ENCODE results near the gene PIEZO2. TPM values are rescaled to one million over a fixed set of nuclear protein-coding genes. Genes with fewer than 3 reads are reported as not detected.

The PIEZO2 gene
- polyA plus RNA-seq, 1 donor from 2014 or later: 0.30 TPM

- Histone ChIP-seq H3K9ac (ENCODE audit: low read length) (no peak overlapping the region), H3K27me3 (ENCODE audit: insufficient read depth, low read depth, low read length) (no peaks in the 10 kb centered on the region), H3K4me2 (ENCODE audit: low read length) (no peak overlapping the region), H3K9me2 (ENCODE audit: insufficient read depth, low read length) (no peaks in the 10 kb centered on the region), H3K36me3 (ENCODE audit: insufficient read depth, low read length) (no peaks in the 10 kb centered on the region), H3K79me2 (replicated peaks; ENCODE audit: insufficient read depth, low read length) (no peaks in the 10 kb centered on the region), H3K4me3 (ENCODE audit: low read length) (no peak overlapping the region), H4K20me1 (ENCODE audit: insufficient read depth) (no peaks in the 10 kb centered on the region), H2AFZ (ENCODE audit: low read depth, low read length) (no peak overlapping the region), H3K9me3 (ENCODE audit: low read length) (no peaks in the 10 kb centered on the region), H3F3A (ENCODE audit: insufficient read depth, low read length, poor library complexity, severe bottlenecking) (no peaks in the 10 kb centered on the region), H3K27ac (ENCODE audit: low read length) (no peak overlapping the region)
- TF ChIP-seq POLR2AphosphoS5 (IDR thresholded peaks at IDR 0.05) (no peak), EZH2 (IDR thresholded peaks at IDR 0.05; ENCODE audit: borderline replicate concordance, insufficient read depth, low read length, poor library complexity, severe bottlenecking) (no peak), CTCF (IDR thresholded peaks at IDR 0.05; ENCODE audit: poor library complexity, severe bottlenecking) (no peak), EP300 (conservative IDR thresholded peaks at IDR 0.05; ENCODE audit: poor library complexity, severe bottlenecking) (no peak), TAF1 (IDR thresholded peaks at IDR 0.05; ENCODE audit: low read depth) (no peak), RAD21 (conservative IDR thresholded peaks at IDR 0.05) (no peak), SMC3 (conservative IDR thresholded peaks at IDR 0.05; ENCODE audit: poor library complexity) (no peak), MXI1 (conservative IDR thresholded peaks at IDR 0.05; ENCODE audit: poor library complexity, severe bottlenecking) (no peak)
- TF ChIP-seq, protein P1, sequence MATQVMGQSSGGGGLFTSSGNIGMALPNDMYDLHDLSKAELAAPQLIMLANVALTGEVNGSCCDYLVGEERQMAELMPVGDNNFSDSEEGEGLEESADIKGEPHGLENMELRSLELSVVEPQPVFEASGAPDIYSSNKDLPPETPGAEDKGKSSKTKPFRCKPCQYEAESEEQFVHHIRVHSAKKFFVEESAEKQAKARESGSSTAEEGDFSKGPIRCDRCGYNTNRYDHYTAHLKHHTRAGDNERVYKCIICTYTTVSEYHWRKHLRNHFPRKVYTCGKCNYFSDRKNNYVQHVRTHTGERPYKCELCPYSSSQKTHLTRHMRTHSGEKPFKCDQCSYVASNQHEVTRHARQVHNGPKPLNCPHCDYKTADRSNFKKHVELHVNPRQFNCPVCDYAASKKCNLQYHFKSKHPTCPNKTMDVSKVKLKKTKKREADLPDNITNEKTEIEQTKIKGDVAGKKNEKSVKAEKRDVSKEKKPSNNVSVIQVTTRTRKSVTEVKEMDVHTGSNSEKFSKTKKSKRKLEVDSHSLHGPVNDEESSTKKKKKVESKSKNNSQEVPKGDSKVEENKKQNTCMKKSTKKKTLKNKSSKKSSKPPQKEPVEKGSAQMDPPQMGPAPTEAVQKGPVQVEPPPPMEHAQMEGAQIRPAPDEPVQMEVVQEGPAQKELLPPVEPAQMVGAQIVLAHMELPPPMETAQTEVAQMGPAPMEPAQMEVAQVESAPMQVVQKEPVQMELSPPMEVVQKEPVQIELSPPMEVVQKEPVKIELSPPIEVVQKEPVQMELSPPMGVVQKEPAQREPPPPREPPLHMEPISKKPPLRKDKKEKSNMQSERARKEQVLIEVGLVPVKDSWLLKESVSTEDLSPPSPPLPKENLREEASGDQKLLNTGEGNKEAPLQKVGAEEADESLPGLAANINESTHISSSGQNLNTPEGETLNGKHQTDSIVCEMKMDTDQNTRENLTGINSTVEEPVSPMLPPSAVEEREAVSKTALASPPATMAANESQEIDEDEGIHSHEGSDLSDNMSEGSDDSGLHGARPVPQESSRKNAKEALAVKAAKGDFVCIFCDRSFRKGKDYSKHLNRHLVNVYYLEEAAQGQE (IDR thresholded peaks at IDR 0.05; ENCODE audit: borderline replicate concordance): no peak
These were observed 378.2 kb downstream of the PIEZO2 start for GRCh38 chr18:10771053-10771709.

- no peak overlapping the region for H3K4me2 ChIP-seq (ENCODE audit: low read length)
- no peaks in the 10 kb centered on the region for H3K36me3 ChIP-seq (ENCODE audit: insufficient read depth, low read length)
- H3K27me3 ChIP-seq (ENCODE audit: insufficient read depth, low read depth, low read length): no peaks in the 10 kb centered on the region
- no peaks in the 10 kb centered on the region for H3K79me2 ChIP-seq (replicated peaks; ENCODE audit: insufficient read depth, low read length)
- H4K20me1 ChIP-seq (ENCODE audit: insufficient read depth): no peaks in the 10 kb centered on the region
- H3K9me2 ChIP-seq (ENCODE audit: insufficient read depth, low read length): no peaks in the 10 kb centered on the region
- no peak overlapping the region for H3K9ac ChIP-seq (ENCODE audit: low read length)
- TF ChIP-seq EP300 (conservative IDR thresholded peaks at IDR 0.05; ENCODE audit: poor library complexity, severe bottlenecking) (no peak), SMC3 (conservative IDR thresholded peaks at IDR 0.05; ENCODE audit: poor library complexity) (no peak), RAD21 (conservative IDR thresholded peaks at IDR 0.05) (no peak), CTCF (IDR thresholded peaks at IDR 0.05; ENCODE audit: poor library complexity, severe bottlenecking) (no peak), POLR2AphosphoS5 (IDR thresholded peaks at IDR 0.05) (no peak), EZH2 (IDR thresholded peaks at IDR 0.05; ENCODE audit: borderline replicate concordance, insufficient read depth, low read length, poor library complexity, severe bottlenecking) (no peak), TAF1 (IDR thresholded peaks at IDR 0.05; ENCODE audit: low read depth) (no peak), MXI1 (conservative IDR thresholded peaks at IDR 0.05; ENCODE audit: poor library complexity, severe bottlenecking) (no peak)
- TF ChIP-seq, protein P1 (IDR thresholded peaks at IDR 0.05; ENCODE audit: borderline replicate concordance): no peak
- H3K9me3 ChIP-seq (ENCODE audit: low read length): no peaks in the 10 kb centered on the region
- no peak overlapping the region for H2AFZ ChIP-seq (ENCODE audit: low read depth, low read length)
- no peak overlapping the region for H3K27ac ChIP-seq (ENCODE audit: low read length)
- H3F3A ChIP-seq (ENCODE audit: insufficient read depth, low read length, poor library complexity, severe bottlenecking): no peaks in the 10 kb centered on the region
- no peak overlapping the region for H3K4me3 ChIP-seq (ENCODE audit: low read length)
These were observed 379.1 kb downstream of the PIEZO2 start for GRCh38 chr18:10770264-10770663.
